HCT116 (cell line): ENCODE results near the gene IL1RN.

ENCODE experiments used
- CTCF ChIP-seq, 3 experiments: fragments of 200-600 bp in 1 of 3; sonication (generic) in 1 of 3; IDR thresholded peaks in 2 of 3; conservative IDR thresholded peaks in 1 of 3; 2 replicates each; pipeline ENCODE4 v1.5.1; 2012 to 2017; ENCODE audit warnings: low read depth in 2 of 3, low read length in 2 of 3, antibody characterized with exemption in 1 of 3, borderline replicate concordance in 1 of 3, control low read depth in 1 of 3, mild to moderate bottlenecking in 1 of 3, mixed read lengths in 1 of 3, mixed run types in 1 of 3, moderate library complexity in 1 of 3; ENCODE audit not compliant: insufficient read depth in 1 of 3
- JUND ChIP-seq: IDR thresholded peaks from 2 replicates; pipeline ENCODE4 v1.6.1; 2012
- POLR2A ChIP-seq: IDR thresholded peaks from 2 replicates; pipeline ENCODE4 v1.7.0; 2011; ENCODE audit warnings: borderline replicate concordance; ENCODE audit not compliant: insufficient read depth, insufficient read length; ENCODE audit errors: extremely low read depth
- REST ChIP-seq: IDR thresholded peaks from 2 replicates; pipeline ENCODE4 v1.6.1; 2012; ENCODE audit warnings: low read depth
- SP1 ChIP-seq: IDR thresholded peaks from 2 replicates; pipeline ENCODE4 v1.6.1; 2012; ENCODE audit warnings: low read depth

- TF ChIP-seq POLR2A (no peak), REST (no peak), CTCF (IDR thresholded peaks at IDR 0.05 in 2 of 3, conservative IDR thresholded peaks at IDR 0.05 in 1 of 3; ENCODE audit: borderline replicate concordance in 1 of 3, insufficient read depth in 1 of 3, low read depth in 2 of 3, low read length in 2 of 3) (no peak), SP1 (no peak), JUND (no peak)
Observed at GRCh38 chr2:113092864-113093612, 34.4 kb upstream of the IL1RN start.
